Stimulated activated CD4-positive, alpha-beta T cell treated with anti-CD3 and anti-CD28 coated beads, TNF-alpha, amount 100 ng/mL, for 48 hours (primary cell): Measurements from ENCODE around the gene CYP3A7.
"Not testable (repeated sequence)": the region's sequence is repeated elsewhere in the genome, so short reads cannot be mapped to it uniquely, and the experiment has no call there.

Source experiments
- DNase-seq, 3 donors: peaks; one replicate each; pipeline ENCODE4 v3.0.0-alpha.2; 2020; ENCODE audit warnings: low read depth in 3 of 3

The CYP3A7 gene

GRCh38 chr7:99742737-99743394 is 7.9 kb upstream of the CYP3A7 start:
- DNase-seq: no peak

- DNase-seq: no peak
Measured at GRCh38 chr7:99741441-99741795, 6.4 kb upstream of the CYP3A7 start.

GRCh38 chr7:99740573-99741440 is 5.8 kb upstream of the CYP3A7 start:
- no peak for DNase-seq

DNA sequence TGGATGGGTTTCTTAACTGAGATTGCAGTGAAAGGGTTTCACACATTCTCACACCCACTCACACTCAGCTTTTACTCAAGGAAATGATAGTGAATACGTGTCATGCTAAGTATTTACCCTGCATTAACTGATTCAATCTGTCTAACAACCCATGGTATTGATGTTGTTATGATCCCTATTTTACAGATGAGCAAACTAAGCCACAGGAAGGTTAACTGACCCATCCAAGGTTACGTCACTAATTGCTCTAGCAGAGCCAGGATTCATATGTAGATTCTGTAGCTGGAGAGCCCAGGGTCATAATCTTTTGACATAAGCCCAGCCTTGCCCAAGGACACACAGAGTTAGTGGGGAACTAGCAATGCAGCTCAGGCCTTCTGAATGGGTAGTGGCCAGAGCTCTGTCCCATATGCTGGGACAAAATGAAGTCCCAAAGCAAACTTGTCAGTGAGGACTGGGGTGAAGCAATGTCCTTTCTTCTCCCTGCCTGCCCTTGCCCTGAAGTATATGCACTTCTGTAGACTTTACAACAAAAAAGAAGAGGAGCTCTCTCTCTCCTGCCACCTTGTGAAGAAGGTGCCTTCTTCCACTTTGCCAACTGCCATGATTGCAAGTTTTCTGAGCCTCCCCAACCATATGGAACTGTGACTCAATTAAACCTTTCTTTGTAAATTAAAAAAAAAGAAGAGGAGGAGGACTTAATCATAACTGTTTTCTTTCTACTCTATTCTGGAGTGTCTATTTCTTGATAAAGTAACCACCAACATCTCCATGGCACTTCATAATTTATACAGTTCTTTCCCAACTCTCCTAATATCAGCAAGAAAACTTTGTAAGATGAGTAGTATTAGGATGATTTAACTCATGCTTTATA is 4.9 kb upstream of the CYP3A7 start:
- DNase-seq: no peak

DNA sequence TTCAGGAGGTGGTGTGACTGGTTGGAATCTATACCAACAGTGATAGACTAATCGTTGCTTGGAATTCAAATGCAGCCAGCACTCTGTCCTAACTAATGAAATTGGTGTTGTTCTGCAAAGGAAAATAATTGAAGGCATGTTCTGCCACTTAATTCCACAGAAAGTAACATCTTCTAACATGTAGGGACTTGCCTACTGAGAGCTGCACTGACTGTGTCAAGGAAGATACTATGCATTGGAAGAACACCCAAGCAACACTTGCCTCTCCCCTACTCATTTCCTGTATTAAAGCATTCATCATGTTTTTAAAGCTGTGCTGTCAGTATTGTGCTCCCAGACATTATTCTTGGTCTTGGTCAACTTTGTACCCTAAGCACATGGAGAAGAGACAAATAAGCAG is 2.7 kb upstream of the CYP3A7 start:
- DNase-seq: no peak

DNA sequence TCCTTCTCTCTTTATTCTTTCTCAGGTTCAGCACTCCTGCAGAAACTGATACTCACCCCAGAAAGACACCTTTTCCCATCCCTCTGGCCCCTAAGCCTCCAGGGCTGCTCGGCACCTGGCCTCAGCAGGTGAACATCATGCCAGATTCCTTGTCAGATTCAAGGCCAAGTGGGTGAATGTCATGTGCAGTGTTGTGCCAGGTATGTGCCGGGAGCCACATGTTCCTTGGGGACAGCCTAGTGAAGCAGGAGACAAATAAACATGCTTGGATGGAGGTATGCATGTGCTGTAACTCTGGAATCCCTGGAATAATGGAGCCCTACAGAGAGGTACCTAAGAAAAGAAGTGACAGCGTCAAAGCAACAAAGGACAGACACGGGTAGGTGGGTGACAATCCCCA is 1.7 kb upstream of the CYP3A7 start:
- not testable (repeated sequence) for DNase-seq

GRCh38 chr7:99733448-99733847 is 1.5 kb downstream of the CYP3A7 start:
- no peak for DNase-seq

GRCh38 chr7:99733003-99733402 is 2.0 kb downstream of the CYP3A7 start:
- no peak for DNase-seq

GRCh38 chr7:99731638-99732374 is 3.2 kb downstream of the CYP3A7 start:
- DNase-seq: no peak

DNA sequence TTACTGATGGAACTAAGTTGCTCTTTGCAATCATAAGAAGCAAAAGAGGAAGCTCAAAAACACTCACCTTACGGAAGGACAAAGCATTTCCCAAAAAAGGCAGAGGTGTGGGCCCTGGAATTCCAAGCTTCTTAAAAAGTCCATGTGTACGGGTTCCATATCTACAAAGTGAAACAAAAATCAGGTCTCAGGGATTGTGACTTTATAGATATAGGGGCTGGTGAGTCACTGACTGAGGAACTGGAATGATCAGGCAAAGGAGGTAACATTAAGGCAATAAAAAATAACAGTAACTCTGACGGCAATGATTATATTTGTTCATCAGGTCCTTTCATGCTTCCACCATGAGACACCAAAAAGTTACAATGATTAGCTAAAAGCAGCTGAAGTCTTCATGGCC is 4.0 kb downstream of the CYP3A7 start:
- DNase-seq: no peak

DNA sequence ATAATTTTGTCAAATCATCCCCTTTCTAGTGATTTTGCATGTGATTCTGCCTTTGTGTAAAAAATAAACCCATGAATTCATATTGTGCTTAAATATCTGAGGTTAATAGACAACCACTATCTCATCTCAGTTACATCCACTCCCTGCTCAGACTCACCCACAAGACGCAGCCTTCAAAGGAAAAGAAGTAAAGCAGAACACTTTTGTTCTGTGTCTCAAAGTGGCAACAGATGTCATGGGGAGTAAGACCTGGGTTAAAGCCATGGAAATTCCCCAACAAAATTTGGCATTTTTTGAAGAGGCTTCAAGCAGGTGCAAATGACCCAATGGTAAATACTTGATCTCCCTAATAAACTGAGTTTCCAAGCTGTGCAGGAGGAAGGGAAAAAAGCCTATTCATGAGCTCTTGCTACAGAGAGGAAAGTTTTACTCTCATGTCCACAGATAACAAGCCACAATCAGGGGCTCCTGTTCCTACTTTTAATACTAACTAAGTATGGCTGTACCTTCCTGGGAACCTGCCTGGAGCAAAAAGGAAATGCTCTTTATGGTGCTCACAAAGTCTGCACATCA is 4.7 kb downstream of the CYP3A7 start:
- DNase-seq: no peak

- no peak for DNase-seq
Measured at GRCh38 chr7:99729486-99730237, 5.3 kb downstream of the CYP3A7 start.

- DNase-seq: no peak
Measured at GRCh38 chr7:99728615-99729014, 6.4 kb downstream of the CYP3A7 start.

DNA sequence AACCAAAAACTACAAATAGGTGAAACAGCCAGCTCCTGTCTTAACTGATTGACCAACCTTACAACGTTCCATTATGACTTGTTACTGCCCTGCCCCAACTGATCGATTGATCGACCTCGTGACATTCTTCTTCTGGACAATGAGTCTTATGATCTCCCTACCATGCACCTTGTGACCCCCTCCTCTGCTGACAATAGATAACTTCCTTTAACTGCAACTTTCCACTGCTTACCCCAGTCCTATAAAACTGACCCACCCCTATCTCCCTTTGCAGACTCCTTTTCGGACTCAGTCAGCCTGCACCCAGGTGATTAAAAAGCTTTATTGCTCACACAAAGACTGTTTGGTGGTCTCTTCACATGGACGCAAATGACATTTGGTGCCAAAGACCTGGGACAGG is 11.8 kb downstream of the CYP3A7 start:
- not testable (repeated sequence) for DNase-seq

- DNase-seq: no peak
Measured at GRCh38 chr7:99720800-99721595, 14.0 kb downstream of the CYP3A7 start.

DNA sequence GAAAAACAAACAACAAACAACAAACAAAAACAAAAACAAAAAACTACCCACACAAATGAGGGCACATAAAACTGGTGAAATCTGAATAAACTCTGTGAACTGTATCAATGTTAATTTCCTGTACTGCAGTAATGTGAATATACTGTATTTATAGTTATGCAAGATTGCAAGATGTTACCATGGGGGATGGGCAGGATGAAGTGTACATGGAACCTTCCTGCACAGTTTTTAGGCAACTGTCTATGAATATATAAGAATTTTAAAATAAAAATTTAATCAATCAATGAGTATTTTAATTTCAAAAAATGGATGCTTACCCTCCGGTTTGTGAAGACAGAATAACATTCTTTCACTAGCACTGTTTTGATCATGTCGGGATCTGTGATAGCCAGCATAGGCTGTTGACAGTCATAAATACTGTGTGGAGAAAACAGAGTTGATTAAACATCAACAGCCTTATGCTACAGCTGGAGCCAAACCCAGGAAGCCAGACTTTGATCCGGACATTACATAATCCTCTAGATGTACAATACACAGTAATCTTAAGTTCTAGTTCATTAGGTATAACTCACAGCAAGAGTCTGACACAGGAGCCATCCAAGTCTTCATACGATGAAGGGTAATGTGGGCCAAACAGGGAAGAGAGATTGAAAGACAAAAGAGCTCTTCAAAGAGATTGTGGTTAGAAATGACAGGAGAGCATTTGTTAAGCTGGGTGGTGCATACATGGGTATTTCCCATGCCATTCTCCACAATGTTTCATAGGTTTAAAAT is 14.8 kb downstream of the CYP3A7 start:
- no peak for DNase-seq

- DNase-seq: no peak
Measured at GRCh38 chr7:99713995-99714570, 20.9 kb downstream of the CYP3A7 start.

GRCh38 chr7:99709838-99710578 is 25.0 kb downstream of the CYP3A7 start:
- no peak for DNase-seq
